ENCODE measurements around the gene HTT.
A peak's percentile ranks its signal among the peaks of the same experiment; 100 is the strongest.
"Not testable (repeated sequence)": the region's sequence is repeated elsewhere in the genome, so short reads cannot be mapped to it uniquely, and the experiment has no call there.

The HTT gene

GRCh38 chr4:3128058-3128457 lies 53.6 kb downstream of the HTT start:
- H3K4me3 Mint-ChIP-seq: no peak overlapping the region
- intact Hi-C loops (cut with micrococcal nuclease): no loop called here
- peaks cover 15% of the 10 kb centered on the region for H3K4me1 Mint-ChIP-seq (ENCODE audit: low read depth)
- no peaks in the 10 kb centered on the region for H3K9me3 Mint-ChIP-seq
- H3K27ac Mint-ChIP-seq: no peak overlapping the region
- H3K36me3 Mint-ChIP-seq (ENCODE audit: low read depth): peaks cover 91% of the 10 kb centered on the region
- no peaks in the 10 kb centered on the region for H3K27me3 Mint-ChIP-seq

GRCh38 chr4:3128976-3129375 lies 54.5 kb downstream of the HTT start:
- H3K36me3 Mint-ChIP-seq (ENCODE audit: low read depth): peaks cover 95% of the 10 kb centered on the region
- no peak overlapping the region for H3K27ac Mint-ChIP-seq
- intact Hi-C loops (cut with micrococcal nuclease): no loop called here
- peaks cover 15% of the 10 kb centered on the region for H3K4me1 Mint-ChIP-seq (ENCODE audit: low read depth)
- H3K9me3 Mint-ChIP-seq: no peaks in the 10 kb centered on the region
- H3K4me3 Mint-ChIP-seq: no peak overlapping the region
- H3K27me3 Mint-ChIP-seq: no peaks in the 10 kb centered on the region

DNA sequence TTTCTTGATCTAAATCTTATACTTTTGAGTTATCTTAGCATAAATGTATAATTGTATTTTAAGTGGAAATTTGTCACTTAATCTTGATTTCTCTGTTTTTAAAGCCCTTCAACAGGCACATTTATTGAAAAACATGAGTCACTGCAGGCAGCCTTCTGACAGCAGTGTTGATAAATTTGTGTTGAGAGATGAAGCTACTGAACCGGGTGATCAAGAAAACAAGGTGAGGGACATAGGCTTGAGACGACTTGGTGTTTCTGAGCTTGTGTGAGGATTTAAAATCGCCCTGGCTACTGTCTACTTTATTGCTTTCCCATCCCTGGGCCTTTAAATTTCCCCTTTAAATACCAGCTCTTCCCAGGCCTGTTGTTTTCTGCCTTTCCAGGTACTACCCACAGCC lies 55.7 kb downstream of the HTT start:
- peaks cover 15% of the 10 kb centered on the region for H3K4me1 Mint-ChIP-seq (ENCODE audit: low read depth)
- no peaks in the 10 kb centered on the region for H3K27me3 Mint-ChIP-seq
- H3K27ac Mint-ChIP-seq: peak overlapping the region; percentile 11
- intact Hi-C loops (cut with micrococcal nuclease): no loop called here
- H3K4me3 Mint-ChIP-seq: no peak overlapping the region
- H3K36me3 Mint-ChIP-seq (ENCODE audit: low read depth): peaks cover 99% of the 10 kb centered on the region
- H3K9me3 Mint-ChIP-seq: no peaks in the 10 kb centered on the region

DNA sequence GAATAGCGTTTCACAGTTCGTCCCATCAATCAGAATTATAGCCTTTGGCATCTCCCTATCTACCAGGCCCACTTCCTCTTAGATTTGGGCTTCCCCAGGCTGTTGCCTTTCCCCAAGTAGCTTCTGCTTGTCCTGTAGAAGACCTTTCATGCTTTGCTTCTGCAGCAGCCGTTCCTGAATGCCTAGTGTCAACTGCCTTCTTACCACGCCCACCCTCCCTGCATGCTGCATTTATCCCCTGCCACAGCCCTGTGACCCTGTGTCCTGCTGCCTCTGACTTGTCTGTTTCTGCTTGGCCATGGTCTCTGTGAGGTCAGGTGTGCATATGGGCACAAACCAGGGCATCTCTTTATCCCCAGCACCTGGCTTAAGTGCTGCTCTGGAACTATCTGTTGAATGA lies 56.3 kb downstream of the HTT start:
- peak overlapping the region; percentile 11 for H3K27ac Mint-ChIP-seq
- H3K27me3 Mint-ChIP-seq: no peaks in the 10 kb centered on the region
- no peaks in the 10 kb centered on the region for H3K9me3 Mint-ChIP-seq
- intact Hi-C loops (cut with micrococcal nuclease): no loop called here
- H3K4me1 Mint-ChIP-seq (ENCODE audit: low read depth): peaks cover 15% of the 10 kb centered on the region
- H3K4me3 Mint-ChIP-seq: no peak overlapping the region
- peaks cover 99% of the 10 kb centered on the region for H3K36me3 Mint-ChIP-seq (ENCODE audit: low read depth)

DNA sequence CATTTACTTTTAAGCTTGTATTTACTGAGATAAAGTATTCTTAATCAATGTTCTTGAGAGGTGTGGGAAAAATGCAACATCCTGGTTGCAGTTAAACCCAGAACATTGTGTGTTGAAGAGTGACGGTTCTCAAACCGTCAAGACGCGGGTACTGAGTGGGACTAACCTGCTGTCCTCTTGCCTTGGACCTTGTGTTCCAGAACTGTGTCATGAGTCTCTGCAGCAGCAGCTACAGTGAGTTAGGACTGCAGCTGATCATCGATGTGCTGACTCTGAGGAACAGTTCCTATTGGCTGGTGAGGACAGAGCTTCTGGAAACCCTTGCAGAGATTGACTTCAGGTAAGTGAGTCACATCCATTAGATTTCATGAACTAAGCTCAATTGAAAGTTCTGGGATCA lies 59.7 kb downstream of the HTT start:
- Mint-ChIP-seq H3K36me3 (ENCODE audit: low read depth) (peaks cover 100% of the 10 kb centered on the region), H3K27ac (no peak overlapping the region), H3K27me3 (no peaks in the 10 kb centered on the region)

GRCh38 chr4:3135155-3136011 lies 60.9 kb downstream of the HTT start:
- Mint-ChIP-seq H3K27me3 (no peaks in the 10 kb centered on the region), H3K36me3 (ENCODE audit: low read depth) (peaks cover 100% of the 10 kb centered on the region), H3K4me1 (ENCODE audit: low read depth) (peaks cover 12% of the 10 kb centered on the region), H3K9me3 (no peaks in the 10 kb centered on the region), H3K4me3 (no peak overlapping the region), H3K27ac (no peak overlapping the region)
- intact Hi-C loops (cut with micrococcal nuclease): no loop called here

More for the DNA sequence above, 59.7 kb downstream of the HTT start:
- no peaks in the 10 kb centered on the region for H3K9me3 Mint-ChIP-seq
- intact Hi-C loops (cut with micrococcal nuclease): no loop called here
- H3K4me1 Mint-ChIP-seq (ENCODE audit: low read depth): peaks cover 15% of the 10 kb centered on the region
- H3K4me3 Mint-ChIP-seq: no peak overlapping the region

GRCh38 chr4:3136454-3136853 lies 62.0 kb downstream of the HTT start:
- intact Hi-C loops (cut with micrococcal nuclease): no loop called here
- Mint-ChIP-seq H3K36me3 (ENCODE audit: low read depth) (peaks cover 100% of the 10 kb centered on the region), H3K27me3 (no peaks in the 10 kb centered on the region), H3K4me1 (ENCODE audit: low read depth) (peaks cover 2% of the 10 kb centered on the region), H3K4me3 (no peak overlapping the region), H3K9me3 (no peaks in the 10 kb centered on the region), H3K27ac (no peak overlapping the region)

- Mint-ChIP-seq H3K36me3 (ENCODE audit: low read depth) (peaks cover 100% of the 10 kb centered on the region), H3K4me1 (ENCODE audit: low read depth) (no peaks in the 10 kb centered on the region), H3K4me3 (no peak overlapping the region), H3K27ac (no peak overlapping the region), H3K27me3 (no peaks in the 10 kb centered on the region), H3K9me3 (no peaks in the 10 kb centered on the region)
- intact Hi-C loops (cut with micrococcal nuclease): no loop called here
Observed at GRCh38 chr4:3137908-3138307, 63.4 kb downstream of the HTT start.

DNA sequence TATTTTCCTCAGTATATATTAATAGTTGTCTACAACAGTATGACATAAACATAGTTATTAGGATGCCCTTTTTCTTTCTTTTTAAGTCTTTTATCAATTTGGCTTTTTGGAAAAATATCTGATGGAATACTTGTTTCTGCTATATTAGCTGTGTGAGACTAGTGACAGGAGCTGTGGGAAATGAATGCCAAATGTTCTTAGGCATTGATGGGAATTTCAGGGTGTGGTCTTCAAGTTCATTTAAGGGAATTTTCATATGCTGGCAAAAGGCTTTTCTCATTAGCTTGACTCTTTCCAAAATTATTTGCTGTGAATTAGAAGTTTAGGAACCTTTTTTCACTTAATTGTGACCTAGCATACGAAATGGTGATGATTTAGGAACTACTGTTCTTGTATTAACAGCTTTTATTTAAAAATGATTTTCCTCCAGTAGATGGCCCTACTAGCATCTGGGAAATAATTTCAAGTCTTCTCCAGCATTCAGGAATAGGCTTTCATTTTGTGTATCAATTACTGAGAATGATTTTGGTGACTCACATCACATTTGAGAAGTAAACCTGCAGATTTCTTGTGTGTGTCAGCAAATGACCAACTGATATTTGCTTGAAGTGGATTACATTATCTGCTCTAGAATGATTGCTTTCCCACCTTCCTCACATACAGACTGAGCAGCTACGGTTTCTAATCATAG lies 70.9 kb downstream of the HTT start:
- H3K4me3 Mint-ChIP-seq: no peak overlapping the region
- no peaks in the 10 kb centered on the region for H3K9me3 Mint-ChIP-seq
- no peaks in the 10 kb centered on the region for H3K27me3 Mint-ChIP-seq
- H3K4me1 Mint-ChIP-seq (ENCODE audit: low read depth): no peaks in the 10 kb centered on the region
- H3K36me3 Mint-ChIP-seq (ENCODE audit: low read depth): peaks cover 98% of the 10 kb centered on the region
- no peak overlapping the region for H3K27ac Mint-ChIP-seq
- intact Hi-C loops (cut with micrococcal nuclease): no loop called here

- Mint-ChIP-seq H3K9me3 (no peaks in the 10 kb centered on the region), H3K4me3 (no peak overlapping the region), H3K36me3 (ENCODE audit: low read depth) (peaks cover 99% of the 10 kb centered on the region), H3K27ac (no peak overlapping the region), H3K4me1 (ENCODE audit: low read depth) (no peaks in the 10 kb centered on the region), H3K27me3 (no peaks in the 10 kb centered on the region)
- intact Hi-C loops (cut with micrococcal nuclease): no loop called here
Observed at GRCh38 chr4:3148926-3149325, 74.4 kb downstream of the HTT start.

GRCh38 chr4:3151238-3151637 lies 76.8 kb downstream of the HTT start:
- intact Hi-C loops (cut with micrococcal nuclease); H3K4me1 Mint-ChIP-seq (ENCODE audit: low read depth); H3K4me3 Mint-ChIP-seq; H3K27ac Mint-ChIP-seq; H3K9me3 Mint-ChIP-seq; H3K27me3 Mint-ChIP-seq: not testable (repeated sequence)
- peaks cover 95% of the 10 kb centered on the region for H3K36me3 Mint-ChIP-seq (ENCODE audit: low read depth)

DNA sequence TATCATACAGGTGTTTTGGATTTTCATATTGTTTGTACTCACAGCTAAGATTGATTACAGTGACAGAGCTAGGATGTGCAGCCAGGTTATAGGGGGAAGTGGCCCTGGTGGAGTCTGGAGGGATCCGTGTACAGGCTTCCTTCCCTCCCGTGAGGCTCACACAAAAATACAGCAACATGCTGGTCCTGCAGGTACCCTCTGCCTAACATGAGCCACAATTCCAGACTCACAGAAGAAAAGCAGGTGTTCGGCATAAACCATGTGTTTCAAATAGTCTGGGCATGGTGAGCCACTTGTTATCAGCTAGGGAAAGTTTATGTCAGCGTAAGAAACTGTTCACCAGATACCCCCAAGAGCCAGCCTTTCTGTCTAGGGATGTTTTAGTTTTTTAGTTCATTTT lies 82.9 kb downstream of the HTT start:
- Mint-ChIP-seq H3K36me3 (ENCODE audit: low read depth) (peaks cover 95% of the 10 kb centered on the region), H3K27me3 (no peaks in the 10 kb centered on the region), H3K9me3 (peaks cover 10% of the 10 kb centered on the region), H3K4me1 (ENCODE audit: low read depth) (peaks cover 11% of the 10 kb centered on the region), H3K4me3 (no peak overlapping the region), H3K27ac (no peak overlapping the region)
- intact Hi-C loops (cut with micrococcal nuclease): no loop called here

- H3K4me3 Mint-ChIP-seq: no peak overlapping the region
- peaks cover 16% of the 10 kb centered on the region for H3K4me1 Mint-ChIP-seq (ENCODE audit: low read depth)
- H3K36me3 Mint-ChIP-seq (ENCODE audit: low read depth): peaks cover 95% of the 10 kb centered on the region
- H3K9me3 Mint-ChIP-seq: peaks cover 12% of the 10 kb centered on the region
- H3K27me3 Mint-ChIP-seq: no peaks in the 10 kb centered on the region
- H3K27ac Mint-ChIP-seq: no peak overlapping the region
- intact Hi-C loops (cut with micrococcal nuclease): no loop called here
Observed at GRCh38 chr4:3158841-3159240, 84.4 kb downstream of the HTT start.

DNA sequence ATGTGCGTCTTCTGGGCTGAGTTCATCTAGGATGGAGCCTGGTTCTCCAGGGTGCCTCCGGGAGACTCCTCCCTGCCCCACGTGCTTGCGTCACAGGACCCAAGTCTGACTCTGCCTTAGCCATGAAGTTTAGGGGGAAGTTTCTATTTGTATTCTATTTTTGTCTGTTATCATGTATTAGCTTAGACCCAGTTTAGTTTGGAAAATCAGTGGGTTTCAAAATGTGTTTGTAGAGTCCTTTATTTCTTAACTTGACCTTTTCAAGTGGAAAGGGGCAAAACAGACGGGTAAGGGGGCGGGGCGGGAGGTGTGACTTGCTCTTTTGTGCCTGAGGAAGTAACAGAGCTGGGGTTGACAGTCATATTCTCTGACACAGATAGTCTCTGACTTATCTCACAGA lies 86.0 kb downstream of the HTT start:
- Mint-ChIP-seq H3K36me3 (ENCODE audit: low read depth) (peaks cover 98% of the 10 kb centered on the region), H3K4me3 (no peak overlapping the region), H3K9me3 (peaks cover 12% of the 10 kb centered on the region), H3K27me3 (no peaks in the 10 kb centered on the region), H3K27ac (peak overlapping the region; percentile 6), H3K4me1 (ENCODE audit: low read depth) (peaks cover 16% of the 10 kb centered on the region)
- intact Hi-C loops (cut with micrococcal nuclease): no loop called here

Measured in dendritic cell treated with granulocyte-macrophage colony-stimulating factor and Interleukin-4, amounts not matched to agents 40 ng/mL and 50 ng/mL, for 4 days (primary cell).